ENCODE results near the gene NRBF2.
A peak's percentile ranks its signal among the peaks of the same experiment; 100 is the strongest.
"Not testable (repeated sequence)": the region's sequence is repeated elsewhere in the genome, so short reads cannot be mapped to it uniquely, and the experiment has no call there.

The NRBF2 gene

GRCh38 chr10:63133056-63133820, at the start of gene NRBF2:
NRBF2 (plus strand) TSS chr10:63133328; CDS start chr10:63133471, 143 bp downstream.
- peak; percentile 96 for DNase-seq (ENCODE audit: low read depth)

GRCh38 chr10:63083406-63083805, 49.7 kb upstream of the NRBF2 start:
- not testable (repeated sequence) for DNase-seq (ENCODE audit: low read depth)

GRCh38 chr10:63083904-63084689, 49.0 kb upstream of the NRBF2 start:
- DNase-seq (ENCODE audit: low read depth): peak; percentile 8

GRCh38 chr10:63084690-63085382, 48.3 kb upstream of the NRBF2 start:
- no peak for DNase-seq (ENCODE audit: low read depth)

GRCh38 chr10:63093227-63093626, 39.9 kb upstream of the NRBF2 start:
- no peak for DNase-seq (ENCODE audit: low read depth)

GRCh38 chr10:63094405-63094804, 38.7 kb upstream of the NRBF2 start:
- no peak for DNase-seq (ENCODE audit: low read depth)

- DNase-seq (ENCODE audit: low read depth): no peak
Measured at GRCh38 chr10:63094881-63095280, 38.2 kb upstream of the NRBF2 start.

GRCh38 chr10:63099734-63100133, 33.4 kb upstream of the NRBF2 start:
- DNase-seq (ENCODE audit: low read depth): no peak

- DNase-seq (ENCODE audit: low read depth): not testable (repeated sequence)
Measured at GRCh38 chr10:63101091-63101490, 32.0 kb upstream of the NRBF2 start.

- not testable (repeated sequence) for DNase-seq (ENCODE audit: low read depth)
Measured at GRCh38 chr10:63102279-63102883, 30.7 kb upstream of the NRBF2 start.

- DNase-seq (ENCODE audit: low read depth): not testable (repeated sequence)
Measured at GRCh38 chr10:63103178-63103577, 29.9 kb upstream of the NRBF2 start.

GRCh38 chr10:63103971-63104409, 29.1 kb upstream of the NRBF2 start:
- DNase-seq (ENCODE audit: low read depth): peak; percentile 3

GRCh38 chr10:63105225-63106110, 27.7 kb upstream of the NRBF2 start:
- DNase-seq (ENCODE audit: low read depth): no peak

- no peak for DNase-seq (ENCODE audit: low read depth)
Measured at GRCh38 chr10:63106111-63106755, 26.9 kb upstream of the NRBF2 start.

- DNase-seq (ENCODE audit: low read depth): no peak
Measured at GRCh38 chr10:63107943-63108437, 25.1 kb upstream of the NRBF2 start.

GRCh38 chr10:63110940-63111339, 22.2 kb upstream of the NRBF2 start:
- DNase-seq (ENCODE audit: low read depth): no peak

- no peak for DNase-seq (ENCODE audit: low read depth)
Measured at GRCh38 chr10:63114031-63114814, 18.9 kb upstream of the NRBF2 start.

- DNase-seq (ENCODE audit: low read depth): no peak
Measured at GRCh38 chr10:63115732-63116383, 17.3 kb upstream of the NRBF2 start.

- DNase-seq (ENCODE audit: low read depth): no peak
Measured at GRCh38 chr10:63116452-63117072, 16.6 kb upstream of the NRBF2 start.

Data from activated T-helper 9 cell treated with anti-CD3 and anti-CD28 coated beads, Interleukin-2, amount 50 U/mL, for 16 hours (primary cell).